DND-41 (cell line): ENCODE results near the gene GDI1.

ENCODE experiments used
- CTCF ChIP-seq: IDR thresholded peaks from 2 replicates; pipeline ENCODE4 v1.5.1; 2012; ENCODE audit warnings: borderline replicate concordance, low read length, moderate library complexity, mild to moderate bottlenecking; ENCODE audit not compliant: poor library complexity, severe bottlenecking; ENCODE audit errors: extremely low read depth
- EZH2 ChIP-seq: IDR thresholded peaks from 3 replicates; pipeline ENCODE4 v1.6.1; 2012; ENCODE audit warnings: borderline replicate concordance, low read depth, mild to moderate bottlenecking, moderate library complexity, low read length, inconsistent platforms; ENCODE audit not compliant: severe bottlenecking

- TF ChIP-seq CTCF (no peak), EZH2 (no peak)
Observed at GRCh38 chrX:154458954-154459778, 22.2 kb downstream of the GDI1 start.
